T-helper 2 cell treated with Interferon-gamma antibody and Interleukin-4, amounts not matched to agents 5 μg/mL and 100 μg/mL, for 36 hours (primary cell): ENCODE data around the gene DCAF4.
"Not testable (repeated sequence)": the region's sequence is repeated elsewhere in the genome, so short reads cannot be mapped to it uniquely, and the experiment has no call there.

Experiments
- DNase-seq: peaks from one replicate; pipeline ENCODE4 v3.0.0; 2021; ENCODE audit warnings: low spot score
- H3K27ac Mint-ChIP-seq: one replicate; pipeline ENCODE4 v1.8.0; 2021; ENCODE audit warnings: mild to moderate bottlenecking, mixed read lengths
- H3K27me3 Mint-ChIP-seq: one replicate; pipeline ENCODE4 v1.8.0; 2021; ENCODE audit warnings: low read depth, mixed read lengths
- H3K36me3 Mint-ChIP-seq: one replicate; pipeline ENCODE4 v1.8.0; 2021; ENCODE audit warnings: low read depth, mixed read lengths
- H3K4me1 Mint-ChIP-seq: one replicate; pipeline ENCODE4 v1.8.0; 2021; ENCODE audit warnings: low read depth, mixed read lengths
- H3K4me3 Mint-ChIP-seq: one replicate; pipeline ENCODE4 v1.8.0; 2022; ENCODE audit warnings: mild to moderate bottlenecking, moderate library complexity, mixed read lengths
- H3K9me3 Mint-ChIP-seq: one replicate; pipeline ENCODE4 v1.8.0; 2021; ENCODE audit warnings: mixed read lengths

The DCAF4 gene

GRCh38 chr14:72982146-72982708 lies 56.0 kb downstream of the DCAF4 start:
- no peaks in the 10 kb centered on the region for H3K9me3 Mint-ChIP-seq
- DNase-seq, result no peak
- no peak overlapping the region for H3K4me3 Mint-ChIP-seq
- H3K4me1 Mint-ChIP-seq, result peaks cover 4% of the 10 kb centered on the region
- peaks cover 23% of the 10 kb centered on the region for H3K36me3 Mint-ChIP-seq
- H3K27me3 Mint-ChIP-seq, result no peaks in the 10 kb centered on the region
- H3K27ac Mint-ChIP-seq, result no peak overlapping the region

- H3K4me3 Mint-ChIP-seq, result no peak overlapping the region
- no peak for DNase-seq
These were observed 60.0 kb downstream of the DCAF4 start for GRCh38 chr14:72986214-72986613.

DNA sequence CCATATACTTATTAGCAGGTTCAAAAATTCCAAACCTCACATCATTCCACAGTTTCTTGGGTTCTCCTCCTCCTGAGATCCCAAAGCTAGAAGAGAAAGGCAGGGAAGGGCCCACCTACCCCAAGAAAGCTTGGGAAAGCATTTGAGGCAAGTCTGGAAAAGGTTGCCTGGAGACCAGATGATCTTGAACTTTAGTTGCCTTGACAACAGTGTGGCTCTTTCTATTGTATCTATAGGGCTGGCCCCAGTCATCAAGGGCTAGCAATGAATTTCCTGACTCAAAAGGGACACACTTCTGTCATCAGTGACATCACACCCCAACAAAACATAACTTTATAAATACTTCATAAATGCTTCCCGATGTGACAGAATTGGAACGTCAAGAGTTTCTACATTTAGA lies 60.6 kb downstream of the DCAF4 start:
- Mint-ChIP-seq H3K4me3 (no peak overlapping the region), H3K36me3 (peaks cover 16% of the 10 kb centered on the region), H3K4me1 (peaks cover 4% of the 10 kb centered on the region), H3K9me3 (no peaks in the 10 kb centered on the region), H3K27ac (no peak overlapping the region), H3K27me3 (no peaks in the 10 kb centered on the region)
- no peak for DNase-seq

More at GRCh38 chr14:72986214-72986613, 60.0 kb downstream of the DCAF4 start:
- Mint-ChIP-seq H3K27ac (no peak overlapping the region), H3K36me3 (peaks cover 16% of the 10 kb centered on the region), H3K9me3 (no peaks in the 10 kb centered on the region), H3K27me3 (no peaks in the 10 kb centered on the region), H3K4me1 (peaks cover 4% of the 10 kb centered on the region)

GRCh38 chr14:72990171-72990570 lies 63.9 kb downstream of the DCAF4 start:
- Mint-ChIP-seq H3K36me3 (peaks cover 14% of the 10 kb centered on the region), H3K4me1 (no peaks in the 10 kb centered on the region), H3K27me3 (no peaks in the 10 kb centered on the region), H3K9me3 (no peaks in the 10 kb centered on the region), H3K4me3 (no peak overlapping the region), H3K27ac (no peak overlapping the region)
- no peak for DNase-seq

- Mint-ChIP-seq H3K36me3 (peaks cover 38% of the 10 kb centered on the region), H3K9me3 (no peaks in the 10 kb centered on the region), H3K4me3 (no peak overlapping the region), H3K4me1 (no peaks in the 10 kb centered on the region), H3K27ac (no peak overlapping the region), H3K27me3 (no peaks in the 10 kb centered on the region)
- no peak for DNase-seq
These were observed 70.7 kb downstream of the DCAF4 start for GRCh38 chr14:72996916-72997315.

DNA sequence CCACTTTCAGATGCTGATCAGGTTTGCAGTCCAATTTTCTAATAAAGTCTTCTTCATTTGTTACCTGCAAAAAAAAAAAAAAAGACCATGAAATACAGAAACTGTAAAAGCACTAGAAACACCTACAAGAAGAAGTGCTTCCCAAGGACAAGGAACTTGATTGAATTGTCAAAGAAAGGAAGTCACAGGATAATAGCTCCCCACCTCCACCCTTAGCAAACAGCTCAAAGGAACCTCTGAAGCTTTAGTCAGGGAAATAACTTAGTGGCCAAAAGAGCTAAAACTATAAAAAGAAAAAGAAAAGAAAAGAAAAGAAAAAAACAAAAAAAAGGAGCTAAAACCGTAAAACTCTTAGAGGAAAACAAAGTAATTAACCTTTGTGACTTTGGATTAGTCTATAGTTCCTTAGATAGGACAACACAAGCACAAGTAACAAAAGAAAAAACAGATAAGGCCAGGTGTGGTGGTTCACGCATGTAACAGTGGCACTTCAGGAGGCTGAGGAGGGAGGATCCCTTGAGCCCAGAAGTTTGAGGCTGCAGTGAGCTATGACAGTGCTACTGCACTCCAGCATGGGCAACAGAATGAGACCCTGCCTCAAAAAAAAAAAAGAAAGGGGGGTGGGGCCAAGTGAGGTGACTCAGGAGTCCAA lies 72.1 kb downstream of the DCAF4 start:
- Mint-ChIP-seq H3K4me1 (no peaks in the 10 kb centered on the region), H3K27ac (no peak overlapping the region), H3K27me3 (no peaks in the 10 kb centered on the region), H3K36me3 (peaks cover 30% of the 10 kb centered on the region), H3K9me3 (no peaks in the 10 kb centered on the region), H3K4me3 (no peak overlapping the region)
- DNase-seq, result no peak

- DNase-seq, result no peak
- no peaks in the 10 kb centered on the region for H3K27me3 Mint-ChIP-seq
- no peaks in the 10 kb centered on the region for H3K4me1 Mint-ChIP-seq
- no peak overlapping the region for H3K4me3 Mint-ChIP-seq
- no peak overlapping the region for H3K27ac Mint-ChIP-seq
- peaks cover 29% of the 10 kb centered on the region for H3K36me3 Mint-ChIP-seq
- H3K9me3 Mint-ChIP-seq, result no peaks in the 10 kb centered on the region
These were observed 73.1 kb downstream of the DCAF4 start for GRCh38 chr14:72999316-72999715.

GRCh38 chr14:73000073-73000472 lies 73.8 kb downstream of the DCAF4 start:
- Mint-ChIP-seq H3K4me3 (no peak overlapping the region), H3K36me3 (peaks cover 25% of the 10 kb centered on the region)

DNA sequence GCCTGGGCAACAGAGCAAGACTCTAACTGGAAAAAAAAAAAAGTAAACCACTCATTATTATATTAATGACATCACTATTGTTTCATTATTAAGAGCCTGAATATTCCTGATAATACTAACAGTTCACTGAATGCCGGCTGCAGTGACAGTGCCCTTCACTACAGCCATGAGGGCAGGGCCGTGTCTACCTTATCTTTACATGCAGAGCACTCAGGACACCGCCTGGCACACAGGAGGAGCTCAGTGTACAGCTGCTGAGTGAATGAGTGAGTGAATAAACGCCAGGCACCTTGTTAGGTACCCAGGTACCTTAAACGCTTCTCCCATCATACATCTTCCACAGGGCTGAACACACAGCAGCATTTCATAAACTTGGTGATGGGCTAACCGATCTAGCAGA lies 77.4 kb downstream of the DCAF4 start:
- DNase-seq, result no peak
- no peaks in the 10 kb centered on the region for H3K27me3 Mint-ChIP-seq
- H3K27ac Mint-ChIP-seq, result no peak overlapping the region
- no peaks in the 10 kb centered on the region for H3K9me3 Mint-ChIP-seq
- H3K36me3 Mint-ChIP-seq, result peaks cover 8% of the 10 kb centered on the region
- no peaks in the 10 kb centered on the region for H3K4me1 Mint-ChIP-seq
- H3K4me3 Mint-ChIP-seq, result no peak overlapping the region

More at GRCh38 chr14:73000073-73000472, 73.8 kb downstream of the DCAF4 start:
- no peak overlapping the region for H3K27ac Mint-ChIP-seq
- H3K9me3 Mint-ChIP-seq, result no peaks in the 10 kb centered on the region
- no peaks in the 10 kb centered on the region for H3K27me3 Mint-ChIP-seq
- no peak for DNase-seq
- H3K4me1 Mint-ChIP-seq, result no peaks in the 10 kb centered on the region

DNA sequence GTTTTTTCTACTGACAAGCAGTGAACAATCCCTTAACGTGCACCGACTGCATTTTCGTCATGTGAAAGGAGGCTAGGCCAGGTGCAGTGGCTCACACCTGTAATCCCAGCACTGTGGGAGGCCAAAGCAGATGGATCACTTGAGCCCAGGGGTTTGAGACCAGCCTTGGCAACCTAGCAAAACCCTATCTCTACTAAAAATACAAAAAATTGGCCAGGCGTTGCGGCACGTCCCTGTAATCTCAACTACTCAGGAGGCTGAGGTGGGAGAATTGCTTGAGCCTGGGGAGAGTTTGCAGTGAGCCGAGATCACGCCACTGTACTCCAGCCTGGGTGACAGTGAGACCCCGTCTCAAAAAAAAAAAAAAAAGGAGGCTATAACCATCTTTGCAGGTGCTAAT lies 78.4 kb downstream of the DCAF4 start:
- not testable (repeated sequence) for DNase-seq, H3K4me1 Mint-ChIP-seq, H3K27me3 Mint-ChIP-seq, H3K4me3 Mint-ChIP-seq, H3K9me3 Mint-ChIP-seq, H3K27ac Mint-ChIP-seq
- peaks cover 13% of the 10 kb centered on the region for H3K36me3 Mint-ChIP-seq

DNA sequence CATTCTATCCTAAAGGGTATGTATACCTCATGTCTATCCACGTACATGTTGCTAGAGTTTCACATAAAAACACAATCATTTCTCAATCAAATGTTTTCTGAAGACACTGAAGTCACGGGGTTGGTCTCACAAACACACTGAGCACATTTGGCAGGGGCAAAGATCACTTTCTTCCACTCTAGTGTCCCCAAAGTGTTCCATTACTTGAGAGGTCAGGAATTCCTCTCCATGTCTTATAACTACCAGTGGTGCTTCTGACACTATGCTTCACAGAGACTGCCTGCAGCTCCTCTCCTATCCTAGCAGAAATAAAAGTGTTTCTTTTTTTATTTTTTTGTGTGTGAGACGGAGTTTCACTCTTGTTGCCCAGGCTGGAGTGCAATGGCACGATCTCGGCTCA lies 81.6 kb downstream of the DCAF4 start:
- Mint-ChIP-seq H3K27ac (no peak overlapping the region), H3K36me3 (peaks cover 18% of the 10 kb centered on the region), H3K4me3 (no peak overlapping the region)

GRCh38 chr14:73008501-73008900 lies 82.2 kb downstream of the DCAF4 start:
- Mint-ChIP-seq H3K36me3 (peaks cover 21% of the 10 kb centered on the region), H3K27ac (no peak overlapping the region), H3K27me3 (no peaks in the 10 kb centered on the region), H3K4me3 (no peak overlapping the region), H3K9me3 (no peaks in the 10 kb centered on the region), H3K4me1 (peaks cover 2% of the 10 kb centered on the region)
- DNase-seq, result no peak

More for the DNA sequence above, 81.6 kb downstream of the DCAF4 start:
- H3K4me1 Mint-ChIP-seq, result peaks cover 2% of the 10 kb centered on the region
- no peak for DNase-seq
- no peaks in the 10 kb centered on the region for H3K9me3 Mint-ChIP-seq
- H3K27me3 Mint-ChIP-seq, result no peaks in the 10 kb centered on the region
